NCI-H460 (cell line): Measurements from ENCODE around the gene LPAR4. TPM values are rescaled to one million over a fixed set of nuclear protein-coding genes. Genes with fewer than 3 reads are reported as not detected.

Experiments
- total RNA-seq: library from RNA; depleted of rRNA; stranded (reverse); fragments of >200 nt; shearing (Covaris generic); gene quantifications from 2 replicates; pipeline ENCODE4 v1.2.3, GENCODE V29; 2014; rRNA removed

The LPAR4 gene
- total RNA-seq, 1 experiment from 2014 or later = not detected

Other genes with a start within 250 kb of the LPAR4 start
- gene RTL3, start 88.4 kb upstream of the LPAR4 start, total RNA-seq = not detected in 2 replicates
- not detected in 2 replicates for gene P2RY10, start 197.7 kb downstream of the LPAR4 start, total RNA-seq